ENCODE results near the gene RNF149. TPM values are rescaled to one million over a fixed set of nuclear protein-coding genes. Genes with fewer than 3 reads are reported as not detected.

The RNF149 gene
- total and polyA plus RNA-seq, 9 of the 15 experiments (the other 6 are each of a cell fraction or from before 2014, with no cell fraction given) = 9.0 to 31.5 (median 22.8) TPM

DNA sequence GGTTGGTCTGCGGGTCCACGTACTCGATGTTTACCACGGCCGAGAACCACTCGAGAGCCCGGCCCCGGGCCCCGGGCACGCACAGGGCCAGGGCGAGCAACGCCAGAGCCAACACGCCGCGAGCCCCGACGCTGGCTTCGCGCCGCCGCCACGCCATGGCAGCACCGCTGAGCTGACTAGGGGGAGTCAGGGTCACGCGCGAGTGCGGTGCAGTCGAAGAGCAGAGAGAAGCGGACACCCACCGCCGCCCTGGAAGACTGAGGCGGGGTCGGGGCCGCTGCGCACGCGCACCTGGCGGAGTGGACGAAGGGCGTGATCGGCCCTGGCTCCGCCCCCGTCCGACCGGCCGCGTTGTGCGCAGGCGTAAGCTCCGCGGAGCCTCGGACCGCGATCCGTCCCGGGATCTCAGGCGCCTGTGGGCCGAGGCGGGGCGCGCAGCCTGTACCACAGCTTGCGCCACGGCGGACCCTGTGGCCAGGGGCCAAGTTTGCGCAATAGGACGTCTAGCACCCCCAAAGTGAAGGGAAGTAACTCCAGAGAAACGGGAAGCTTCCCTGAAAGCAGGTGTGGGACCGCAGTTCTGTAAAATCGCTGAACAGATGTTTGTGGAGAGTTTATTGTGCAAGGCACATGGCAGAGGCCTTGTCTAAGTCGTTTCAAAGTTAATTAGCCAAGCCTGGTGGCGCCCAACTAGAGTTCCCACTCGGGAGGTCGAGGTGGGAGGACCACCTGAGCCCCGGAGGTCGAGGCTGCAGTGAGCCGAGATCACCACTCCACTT, at the start of gene RNF149 (continued):
- TF ChIP-seq, protein P1, sequence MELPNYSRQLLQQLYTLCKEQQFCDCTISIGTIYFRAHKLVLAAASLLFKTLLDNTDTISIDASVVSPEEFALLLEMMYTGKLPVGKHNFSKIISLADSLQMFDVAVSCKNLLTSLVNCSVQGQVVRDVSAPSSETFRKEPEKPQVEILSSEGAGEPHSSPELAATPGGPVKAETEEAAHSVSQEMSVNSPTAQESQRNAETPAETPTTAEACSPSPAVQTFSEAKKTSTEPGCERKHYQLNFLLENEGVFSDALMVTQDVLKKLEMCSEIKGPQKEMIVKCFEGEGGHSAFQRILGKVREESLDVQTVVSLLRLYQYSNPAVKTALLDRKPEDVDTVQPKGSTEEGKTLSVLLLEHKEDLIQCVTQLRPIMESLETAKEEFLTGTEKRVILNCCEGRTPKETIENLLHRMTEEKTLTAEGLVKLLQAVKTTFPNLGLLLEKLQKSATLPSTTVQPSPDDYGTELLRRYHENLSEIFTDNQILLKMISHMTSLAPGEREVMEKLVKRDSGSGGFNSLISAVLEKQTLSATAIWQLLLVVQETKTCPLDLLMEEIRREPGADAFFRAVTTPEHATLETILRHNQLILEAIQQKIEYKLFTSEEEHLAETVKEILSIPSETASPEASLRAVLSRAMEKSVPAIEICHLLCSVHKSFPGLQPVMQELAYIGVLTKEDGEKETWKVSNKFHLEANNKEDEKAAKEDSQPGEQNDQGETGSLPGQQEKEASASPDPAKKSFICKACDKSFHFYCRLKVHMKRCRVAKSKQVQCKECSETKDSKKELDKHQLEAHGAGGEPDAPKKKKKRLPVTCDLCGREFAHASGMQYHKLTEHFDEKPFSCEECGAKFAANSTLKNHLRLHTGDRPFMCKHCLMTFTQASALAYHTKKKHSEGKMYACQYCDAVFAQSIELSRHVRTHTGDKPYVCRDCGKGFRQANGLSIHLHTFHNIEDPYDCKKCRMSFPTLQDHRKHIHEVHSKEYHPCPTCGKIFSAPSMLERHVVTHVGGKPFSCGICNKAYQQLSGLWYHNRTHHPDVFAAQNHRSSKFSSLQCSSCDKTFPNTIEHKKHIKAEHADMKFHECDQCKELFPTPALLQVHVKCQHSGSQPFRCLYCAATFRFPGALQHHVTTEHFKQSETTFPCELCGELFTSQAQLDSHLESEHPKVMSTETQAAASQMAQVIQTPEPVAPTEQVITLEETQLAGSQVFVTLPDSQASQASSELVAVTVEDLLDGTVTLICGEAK (IDR thresholded peaks at IDR 0.05) = peak; percentile 52; the same call in 1 of the 2 replicates
- TF ChIP-seq, protein P1 (CRISPR knock-in tag; IDR thresholded peaks at IDR 0.05) = no peak
- no peak for TF ChIP-seq NFYB (IDR thresholded peaks at IDR 0.05; ENCODE audit: extremely low read depth, insufficient read length)
- no peak for TF ChIP-seq ZSCAN32 (CRISPR knock-in tag; IDR thresholded peaks at IDR 0.05)
- TF ChIP-seq SPI1 (IDR thresholded peaks at IDR 0.05; ENCODE audit: borderline replicate concordance, low read depth, low read length) = peak; percentile 72; the same call in 1 of the 2 replicates
- no peak for TF ChIP-seq ZNF586 (CRISPR knock-in tag; conservative IDR thresholded peaks at IDR 0.05)
- TF ChIP-seq EWSR1 (IDR thresholded peaks at IDR 0.05; ENCODE audit: borderline replicate concordance, low read depth, partially characterized antibody) = no peak
- peak; percentile 45 for TF ChIP-seq ZNF431 (CRISPR knock-in tag; IDR thresholded peaks at IDR 0.05)
- peak; percentile 99 for TF ChIP-seq NRF1 (conservative IDR thresholded peaks at IDR 0.05 in 1 of 2, IDR thresholded peaks at IDR 0.05 in 1 of 2)
- 0 out of 2 replicates have a peak, but pooled peaks have one; percentile 55 for TF ChIP-seq MIER1 (IDR thresholded peaks at IDR 0.05; ENCODE audit: low read depth)
- TF ChIP-seq MYC (IDR thresholded peaks at IDR 0.05; ENCODE audit: low read depth, low read length) = peak; percentile 90
- TF ChIP-seq MYC (CRISPR knock-in tag; IDR thresholded peaks at IDR 0.05; ENCODE audit: borderline replicate concordance, low read depth) = no peak
- peak in 1 of 2 experiments; percentile 11; a peak in 1 of 4 replicates for TF ChIP-seq MLLT1 (IDR thresholded peaks at IDR 0.05)
- TF ChIP-seq ZNF224 (CRISPR knock-in tag; IDR thresholded peaks at IDR 0.05) = no peak
